ENCODE data around the gene APLP2. TPM values are rescaled to one million over a fixed set of nuclear protein-coding genes. Genes with fewer than 3 reads are reported as not detected.

APLP2 gene
- total and polyA plus RNA-seq, 2 of the 13 experiments (the other 11 are each of a cell fraction or from before 2014, with no cell fraction given): 315 to 594 TPM

- TF ChIP-seq SOX6 (IDR thresholded peaks at IDR 0.05) (no peak), SOX6 (CRISPR knock-in tag; IDR thresholded peaks at IDR 0.05) (peak; percentile 48), ARHGAP35 (CRISPR knock-in tag; IDR thresholded peaks at IDR 0.05; ENCODE audit: borderline replicate concordance) (0 out of 2 replicates have a peak, but pooled peaks have one; percentile 36), RBM22 (optimal IDR thresholded peaks at IDR 0.05; ENCODE audit: low read length) (no peak), ZNF740 (CRISPR knock-in tag; IDR thresholded peaks at IDR 0.05) (no peak), ZSCAN9 (CRISPR knock-in tag; IDR thresholded peaks at IDR 0.05; ENCODE audit: borderline replicate concordance) (0 out of 2 replicates have a peak, but pooled peaks have one; percentile 33), KDM5B (CRISPR knock-in tag; IDR thresholded peaks at IDR 0.05; ENCODE audit: borderline replicate concordance) (peak; percentile 76), POLR2AphosphoS5 (IDR thresholded peaks at IDR 0.05; ENCODE audit: low read depth, low read length) (no peak), SMARCE1 (IDR thresholded peaks at IDR 0.05; ENCODE audit: borderline replicate concordance) (no peak), ZNF501 (CRISPR knock-in tag; IDR thresholded peaks at IDR 0.05) (peak; percentile 66; the same call in 1 of the 2 replicates), DR1 (CRISPR knock-in tag; IDR thresholded peaks at IDR 0.05) (no peak), ZNF484 (CRISPR knock-in tag; IDR thresholded peaks at IDR 0.05; ENCODE audit: borderline replicate concordance, low read depth) (no peak), FOXA3 (CRISPR knock-in tag; IDR thresholded peaks at IDR 0.05) (no peak)
- TF ChIP-seq, protein P1, sequence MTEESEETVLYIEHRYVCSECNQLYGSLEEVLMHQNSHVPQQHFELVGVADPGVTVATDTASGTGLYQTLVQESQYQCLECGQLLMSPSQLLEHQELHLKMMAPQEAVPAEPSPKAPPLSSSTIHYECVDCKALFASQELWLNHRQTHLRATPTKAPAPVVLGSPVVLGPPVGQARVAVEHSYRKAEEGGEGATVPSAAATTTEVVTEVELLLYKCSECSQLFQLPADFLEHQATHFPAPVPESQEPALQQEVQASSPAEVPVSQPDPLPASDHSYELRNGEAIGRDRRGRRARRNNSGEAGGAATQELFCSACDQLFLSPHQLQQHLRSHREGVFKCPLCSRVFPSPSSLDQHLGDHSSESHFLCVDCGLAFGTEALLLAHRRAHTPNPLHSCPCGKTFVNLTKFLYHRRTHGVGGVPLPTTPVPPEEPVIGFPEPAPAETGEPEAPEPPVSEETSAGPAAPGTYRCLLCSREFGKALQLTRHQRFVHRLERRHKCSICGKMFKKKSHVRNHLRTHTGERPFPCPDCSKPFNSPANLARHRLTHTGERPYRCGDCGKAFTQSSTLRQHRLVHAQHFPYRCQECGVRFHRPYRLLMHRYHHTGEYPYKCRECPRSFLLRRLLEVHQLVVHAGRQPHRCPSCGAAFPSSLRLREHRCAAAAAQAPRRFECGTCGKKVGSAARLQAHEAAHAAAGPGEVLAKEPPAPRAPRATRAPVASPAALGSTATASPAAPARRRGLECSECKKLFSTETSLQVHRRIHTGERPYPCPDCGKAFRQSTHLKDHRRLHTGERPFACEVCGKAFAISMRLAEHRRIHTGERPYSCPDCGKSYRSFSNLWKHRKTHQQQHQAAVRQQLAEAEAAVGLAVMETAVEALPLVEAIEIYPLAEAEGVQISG (CRISPR knock-in tag; IDR thresholded peaks at IDR 0.05): peak; percentile 4
- TF ChIP-seq, protein P2, sequence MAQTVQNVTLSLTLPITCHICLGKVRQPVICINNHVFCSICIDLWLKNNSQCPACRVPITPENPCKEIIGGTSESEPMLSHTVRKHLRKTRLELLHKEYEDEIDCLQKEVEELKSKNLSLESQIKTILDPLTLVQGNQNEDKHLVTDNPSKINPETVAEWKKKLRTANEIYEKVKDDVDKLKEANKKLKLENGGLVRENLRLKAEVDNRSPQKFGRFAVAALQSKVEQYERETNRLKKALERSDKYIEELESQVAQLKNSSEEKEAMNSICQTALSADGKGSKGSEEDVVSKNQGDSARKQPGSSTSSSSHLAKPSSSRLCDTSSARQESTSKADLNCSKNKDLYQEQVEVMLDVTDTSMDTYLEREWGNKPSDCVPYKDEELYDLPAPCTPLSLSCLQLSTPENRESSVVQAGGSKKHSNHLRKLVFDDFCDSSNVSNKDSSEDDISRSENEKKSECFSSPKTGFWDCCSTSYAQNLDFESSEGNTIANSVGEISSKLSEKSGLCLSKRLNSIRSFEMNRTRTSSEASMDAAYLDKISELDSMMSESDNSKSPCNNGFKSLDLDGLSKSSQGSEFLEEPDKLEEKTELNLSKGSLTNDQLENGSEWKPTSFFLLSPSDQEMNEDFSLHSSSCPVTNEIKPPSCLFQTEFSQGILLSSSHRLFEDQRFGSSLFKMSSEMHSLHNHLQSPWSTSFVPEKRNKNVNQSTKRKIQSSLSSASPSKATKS (CRISPR knock-in tag; IDR thresholded peaks at IDR 0.05): no peak
- TF ChIP-seq, protein P3, sequence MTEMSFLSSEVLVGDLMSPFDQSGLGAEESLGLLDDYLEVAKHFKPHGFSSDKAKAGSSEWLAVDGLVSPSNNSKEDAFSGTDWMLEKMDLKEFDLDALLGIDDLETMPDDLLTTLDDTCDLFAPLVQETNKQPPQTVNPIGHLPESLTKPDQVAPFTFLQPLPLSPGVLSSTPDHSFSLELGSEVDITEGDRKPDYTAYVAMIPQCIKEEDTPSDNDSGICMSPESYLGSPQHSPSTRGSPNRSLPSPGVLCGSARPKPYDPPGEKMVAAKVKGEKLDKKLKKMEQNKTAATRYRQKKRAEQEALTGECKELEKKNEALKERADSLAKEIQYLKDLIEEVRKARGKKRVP (CRISPR knock-in tag; IDR thresholded peaks at IDR 0.05): 0 out of 4 replicates have a peak, but pooled peaks of 1 of the 2 experiments have one; percentile 10
- TF ChIP-seq, protein P4, sequence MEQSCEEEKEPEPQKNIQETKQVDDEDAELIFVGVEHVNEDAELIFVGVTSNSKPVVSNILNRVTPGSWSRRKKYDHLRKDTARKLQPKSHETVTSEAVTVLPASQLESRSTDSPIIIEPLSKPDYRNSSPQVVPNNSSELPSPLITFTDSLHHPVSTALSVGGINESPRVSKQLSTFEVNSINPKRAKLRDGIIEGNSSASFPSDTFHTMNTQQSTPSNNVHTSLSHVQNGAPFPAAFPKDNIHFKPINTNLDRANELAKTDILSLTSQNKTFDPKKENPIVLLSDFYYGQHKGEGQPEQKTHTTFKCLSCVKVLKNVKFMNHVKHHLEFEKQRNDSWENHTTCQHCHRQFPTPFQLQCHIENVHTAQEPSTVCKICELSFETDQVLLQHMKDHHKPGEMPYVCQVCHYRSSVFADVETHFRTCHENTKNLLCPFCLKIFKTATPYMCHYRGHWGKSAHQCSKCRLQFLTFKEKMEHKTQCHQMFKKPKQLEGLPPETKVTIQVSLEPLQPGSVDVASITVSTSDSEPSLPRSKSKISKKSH (CRISPR knock-in tag; IDR thresholded peaks at IDR 0.05; ENCODE audit: borderline replicate concordance): no peak
- TF ChIP-seq, protein P5, sequence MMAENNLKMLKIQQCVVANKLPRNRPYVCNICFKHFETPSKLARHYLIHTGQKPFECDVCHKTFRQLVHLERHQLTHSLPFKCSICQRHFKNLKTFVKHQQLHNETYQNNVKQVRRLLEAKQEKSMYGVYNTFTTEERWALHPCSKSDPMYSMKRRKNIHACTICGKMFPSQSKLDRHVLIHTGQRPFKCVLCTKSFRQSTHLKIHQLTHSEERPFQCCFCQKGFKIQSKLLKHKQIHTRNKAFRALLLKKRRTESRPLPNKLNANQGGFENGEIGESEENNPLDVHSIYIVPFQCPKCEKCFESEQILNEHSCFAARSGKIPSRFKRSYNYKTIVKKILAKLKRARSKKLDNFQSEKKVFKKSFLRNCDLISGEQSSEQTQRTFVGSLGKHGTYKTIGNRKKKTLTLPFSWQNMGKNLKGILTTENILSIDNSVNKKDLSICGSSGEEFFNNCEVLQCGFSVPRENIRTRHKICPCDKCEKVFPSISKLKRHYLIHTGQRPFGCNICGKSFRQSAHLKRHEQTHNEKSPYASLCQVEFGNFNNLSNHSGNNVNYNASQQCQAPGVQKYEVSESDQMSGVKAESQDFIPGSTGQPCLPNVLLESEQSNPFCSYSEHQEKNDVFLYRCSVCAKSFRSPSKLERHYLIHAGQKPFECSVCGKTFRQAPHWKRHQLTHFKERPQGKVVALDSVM (CRISPR knock-in tag; IDR thresholded peaks at IDR 0.05): peak; percentile 61; the same call in 1 of the 2 replicates
Observed at GRCh38 chr11:130068986-130069658, 572 bp upstream of the APLP2 start (continued).

Measured in HepG2 (cell line).